PFSK-1 (cell line): ENCODE measurements around the gene IFNE.

Source experiments
- FOXP2 ChIP-seq: optimal IDR thresholded peaks from 2 replicates; pipeline ENCODE3; 2011; ENCODE audit warnings: borderline replicate concordance, control low read depth, inconsistent platforms; ENCODE audit not compliant: insufficient read depth; ENCODE audit errors: extremely low read length, extremely low read depth
- POLR2AphosphoS5 ChIP-seq: IDR thresholded peaks from 2 replicates; pipeline ENCODE4 v1.6.1; 2012; ENCODE audit warnings: low read depth, mild to moderate bottlenecking, control low read depth, low read length, moderate library complexity
- REST ChIP-seq, 2 experiments: IDR thresholded peaks; 2 replicates each; pipeline versions ENCODE4 v1.6.1 to v1.8.0; 2011 to 2012; ENCODE audit warnings: low read depth in 2 of 2, low read length in 2 of 2, control low read depth in 1 of 2, inconsistent platforms in 1 of 2, mild to moderate bottlenecking in 1 of 2, moderate library complexity in 1 of 2; ENCODE audit not compliant: insufficient read depth in 1 of 2
- SIN3A ChIP-seq: IDR thresholded peaks from 2 replicates; pipeline ENCODE4 v1.6.1; 2012; ENCODE audit warnings: mild to moderate bottlenecking, low read length, moderate library complexity, borderline replicate concordance; ENCODE audit not compliant: insufficient read depth
- TAF1 ChIP-seq: IDR thresholded peaks from 2 replicates; pipeline ENCODE4 v1.6.1; 2012; ENCODE audit warnings: low read length, control low read depth, borderline replicate concordance; ENCODE audit not compliant: insufficient read depth

IFNE gene

GRCh38 chr9:21465859-21466518, 16.1 kb downstream of the IFNE start:
- TF ChIP-seq SIN3A (no peak), TAF1 (no peak), REST (IDR thresholded peaks at IDR 0.05; ENCODE audit: insufficient read depth in 1 of 2, low read depth in 2 of 2, low read length in 2 of 2) (no peak), POLR2AphosphoS5 (no peak), FOXP2 (no peak)

- no peak for TF ChIP-seq TAF1
- TF ChIP-seq SIN3A, result no peak
- TF ChIP-seq FOXP2, result no peak
- TF ChIP-seq POLR2AphosphoS5, result no peak
- TF ChIP-seq REST (IDR thresholded peaks at IDR 0.05; ENCODE audit: insufficient read depth in 1 of 2, low read depth in 2 of 2, low read length in 2 of 2), result no peak
Measured at GRCh38 chr9:21465138-21465537, 17.0 kb downstream of the IFNE start.

- TF ChIP-seq SIN3A, result no peak
Measured at GRCh38 chr9:21461377-21461776, 20.7 kb downstream of the IFNE start.

- TF ChIP-seq SIN3A, result no peak
- TF ChIP-seq POLR2AphosphoS5, result no peak
- TF ChIP-seq REST (IDR thresholded peaks at IDR 0.05; ENCODE audit: insufficient read depth in 1 of 2, low read depth in 2 of 2, low read length in 2 of 2), result no peak
- no peak for TF ChIP-seq FOXP2
- TF ChIP-seq TAF1, result no peak
Measured at GRCh38 chr9:21455320-21455719, 26.8 kb downstream of the IFNE start.

GRCh38 chr9:21454149-21454548, 28.0 kb downstream of the IFNE start:
- TF ChIP-seq SIN3A, result no peak
- TF ChIP-seq TAF1, result no peak
- TF ChIP-seq POLR2AphosphoS5, result no peak
- no peak for TF ChIP-seq REST (IDR thresholded peaks at IDR 0.05; ENCODE audit: insufficient read depth in 1 of 2, low read depth in 2 of 2, low read length in 2 of 2)
